Aorta (tissue), 5 donors: ENCODE measurements around the gene SCAMP3. TPM values are rescaled to one million over a fixed set of nuclear protein-coding genes. Genes with fewer than 3 reads are reported as not detected.
"Not testable (repeated sequence)": the region's sequence is repeated elsewhere in the genome, so short reads cannot be mapped to it uniquely, and the experiment has no call there.

Experiments
- ATAC-seq: fragments of 200-7000 bp; cut with Tn5 transposase; one replicate; pipeline ENCODE4 v1.9.1; 2022; ENCODE audit warnings: moderate library complexity; ENCODE audit not compliant: low FRiP score
- DNase-seq, 2 donors: peaks; one replicate each; pipeline ENCODE4 v3.0.0-alpha.2; 2020
- H3K27ac ChIP-seq, 2 donors: one replicate each; pipeline ENCODE4 v1.5.1; 2013; ENCODE audit warnings: low read length in 2 of 2, mild to moderate bottlenecking in 2 of 2, moderate library complexity in 2 of 2, control low read depth in 1 of 2, inconsistent platforms in 1 of 2, low read depth in 1 of 2
- H3K27me3 ChIP-seq, 2 donors: one replicate each; pipeline ENCODE4 v1.6.1; 2013; ENCODE audit warnings: control low read depth in 1 of 2, low read length in 1 of 2, mild to moderate bottlenecking in 1 of 2, moderate library complexity in 1 of 2; ENCODE audit not compliant: insufficient read depth in 2 of 2, control insufficient read depth in 1 of 2
- H3K36me3 ChIP-seq, 2 donors: one replicate each; pipeline ENCODE4 v1.6.1; 2013; ENCODE audit warnings: control low read depth in 1 of 2, low read length in 1 of 2, mild to moderate bottlenecking in 1 of 2; ENCODE audit not compliant: insufficient read depth in 2 of 2, control insufficient read depth in 1 of 2
- H3K4me1 ChIP-seq, 2 donors: one replicate each; pipeline ENCODE4 v1.6.1; 2013; ENCODE audit warnings: low read length in 2 of 2, control low read depth in 1 of 2, mild to moderate bottlenecking in 1 of 2, moderate library complexity in 1 of 2; ENCODE audit not compliant: insufficient read depth in 2 of 2, control insufficient read depth in 1 of 2
- H3K4me3 ChIP-seq, 2 donors: one replicate each; pipeline ENCODE4 v1.5.1; 2013; ENCODE audit warnings: low read length in 2 of 2, control low read depth in 1 of 2, mild to moderate bottlenecking in 1 of 2
- H3K9me3 ChIP-seq: one replicate; pipeline ENCODE4 v1.6.1; 2013; ENCODE audit warnings: mild to moderate bottlenecking, low read length; ENCODE audit not compliant: control insufficient read depth
- WGBS, 2 donors: extraction: QIAGEN DNeasy Blood & Tissue Kit; methylation state at CpG; one replicate each; pipeline ENCODE4 v1.1.7; 2013; 5-methylcytosine and 5-hydroxymethylcytosine counted together
- intact Hi-C, 2 donors: fragments of 100-400 bp; cut with DNase I; formaldehyde crosslinking; loops; one replicate each; pipeline versions ENCODE4 v1.14.2 to v1.15.0; 2022
- polyA plus RNA-seq, 2 donors: library from polyadenylated mRNA; stranded (reverse); fragments of 200-250 nt; gene quantifications; one replicate each; pipeline ENCODE4 v1.2.3, GENCODE V29; 2013
- total RNA-seq, 2 donors: library from RNA; stranded (reverse); fragmentation: NEBNext Ultra II Directional; extraction: Animal tissue kit (Norgen Biotek cat#: 25700); gene quantifications; one replicate each; pipeline ENCODE4 v1.2.1, GENCODE V29; 2021
- donor health status: healthy with polysubstance abuse.
- donor health status: Bipolar disorder and iron deficiency.
- donor health status: DM: no; HTN: no; CAD: no.
- donor health status: DM: no; HTN: no; CAD: no.
- donor health status: DM: yes; HTN: yes; CAD: no.

Gene SCAMP3
- total and polyA plus RNA-seq, 4 donors = 11.9 to 46.8 (median 38.3) TPM

DNA sequence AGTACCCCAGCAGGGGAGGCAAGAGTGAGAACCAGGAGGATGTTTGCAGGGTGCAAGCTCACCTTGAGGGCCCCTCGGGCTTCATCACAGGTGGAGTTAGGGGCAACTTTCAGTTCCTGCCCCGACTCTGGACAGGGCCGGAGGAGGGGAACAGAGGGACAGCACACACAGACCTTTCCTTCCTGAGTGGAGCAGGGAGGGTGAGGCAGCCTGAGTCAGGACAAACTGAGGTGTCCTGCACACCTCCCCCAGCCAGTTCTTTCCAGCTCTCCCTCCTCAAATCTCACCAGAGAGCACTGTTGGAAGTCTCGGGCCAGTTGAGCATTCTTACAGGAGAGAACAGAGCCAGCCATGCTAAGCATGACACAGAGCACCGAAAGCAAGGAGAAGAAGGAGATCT lies 8.4 kb downstream of the SCAMP3 start:
- no peak overlapping the region for H3K27ac ChIP-seq
- DNase-seq (no peak), ATAC-seq (no peak)
- H3K9me3 ChIP-seq = no peaks in the 10 kb centered on the region
- intact Hi-C loops = loop anchor here (5.0 to 10.0 kb wide), 3 partner anchors 69 to 391 kb away; partner anchors contain the start of gene RUSC1 (in 1 of the 2)
- no peaks in the 10 kb centered on the region for H3K4me1 ChIP-seq
- H3K36me3 ChIP-seq = peaks cover 0 to 2% of the 10 kb centered on the region in 2 donors
- no peak overlapping the region for H3K4me3 ChIP-seq
- WGBS, 2 donors = 42 to 46% methylated on average over 4 to 5 of the region's 5 CpGs
- H3K27me3 ChIP-seq = no peaks in the 10 kb centered on the region

DNA sequence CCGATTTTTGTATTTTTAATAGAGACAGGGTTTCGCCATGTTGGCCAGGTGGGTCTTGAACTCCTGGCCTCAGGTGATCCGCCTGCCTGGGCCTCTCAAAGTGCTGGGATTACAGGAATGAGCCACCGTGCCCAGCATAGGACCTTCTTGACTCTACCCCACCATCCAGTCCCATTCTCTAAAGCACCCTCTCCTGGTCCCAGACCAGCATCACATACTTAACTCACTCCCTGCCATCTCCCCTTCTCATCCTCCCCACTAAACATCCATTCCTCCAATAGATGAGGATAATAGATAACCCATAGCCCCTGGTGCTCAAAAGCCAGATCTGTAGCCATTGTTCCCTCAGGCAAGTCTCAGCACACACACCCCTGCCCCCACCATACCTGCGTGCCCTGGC lies 9.0 kb downstream of the SCAMP3 start:
- intact Hi-C loops = loop anchor here (5.0 to 10.0 kb wide), 3 partner anchors 69 to 392 kb away; partner anchors contain the start of gene RUSC1 (in 1 of the 2)
- H3K4me1 ChIP-seq = no peaks in the 10 kb centered on the region
- peaks cover 0 to 2% of the 10 kb centered on the region in 2 donors for H3K36me3 ChIP-seq
- WGBS, 2 donors = 75 to 78% methylated on average over 5 of the region's 5 CpGs
- no peak for ATAC-seq
- no peaks in the 10 kb centered on the region for H3K27me3 ChIP-seq
- H3K9me3 ChIP-seq = no peaks in the 10 kb centered on the region
- no peak overlapping the region for H3K4me3 ChIP-seq
- no peak overlapping the region for H3K27ac ChIP-seq
- DNase-seq = no peak

DNA sequence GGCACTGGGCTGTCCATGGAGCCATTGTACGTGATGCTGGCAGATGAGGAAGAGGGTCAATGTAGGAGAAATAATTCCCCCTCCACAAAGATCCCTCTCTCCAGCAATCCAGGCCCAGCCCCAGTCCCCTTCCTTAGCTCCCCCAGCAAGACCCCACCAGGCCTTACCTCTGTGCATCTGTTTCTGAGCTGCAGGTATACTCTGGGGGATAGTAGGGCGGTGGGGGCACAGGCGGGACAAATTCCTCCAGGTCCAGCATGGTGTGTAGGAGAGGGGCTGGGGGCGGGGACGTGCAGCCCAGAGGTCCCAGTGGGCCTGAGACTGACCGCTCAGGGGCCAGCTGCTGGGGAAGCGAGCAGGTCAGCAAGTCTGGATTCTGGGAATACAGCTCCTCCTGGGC lies 10.6 kb downstream of the SCAMP3 start:
- Histone ChIP-seq H3K27ac (no peak overlapping the region), H3K4me3 (no peak overlapping the region), H3K4me1 (no peaks in the 10 kb centered on the region), H3K36me3 (no peaks in the 10 kb centered on the region), H3K9me3 (no peaks in the 10 kb centered on the region), H3K27me3 (no peaks in the 10 kb centered on the region)
- 76 to 82% methylated on average over 7 of the region's 7 CpGs for WGBS, 2 donors
- ATAC-seq (no peak), DNase-seq (no peak)
- intact Hi-C loops = loop anchor here (2.0 to 10.0 kb wide), 4 partner anchors 71 to 393 kb away; partner anchors contain the start of gene RUSC1 (in 1 of the 2)

- intact Hi-C loops = loop anchor here (2.0 to 10.0 kb wide), 4 partner anchors 71 to 394 kb away; partner anchors contain the start of gene RUSC1 (in 1 of the 2)
- DNase-seq (peak; percentile 95 to 98), ATAC-seq (peak; percentile 91)
- WGBS, 2 donors = 14 to 15% methylated on average over 18 to 23 of the region's 23 CpGs
- Histone ChIP-seq H3K4me3 (no peak overlapping the region), H3K36me3 (no peaks in the 10 kb centered on the region), H3K27ac (no peak overlapping the region), H3K9me3 (no peaks in the 10 kb centered on the region), H3K4me1 (no peaks in the 10 kb centered on the region), H3K27me3 (no peaks in the 10 kb centered on the region)
Observed at GRCh38 chr1:155250633-155251449, 11.3 kb downstream of the SCAMP3 start.

- H3K4me1 ChIP-seq = no peaks in the 10 kb centered on the region
- 32% methylated on average over 19 to 28 of the region's 28 CpGs for WGBS, 2 donors
- intact Hi-C loops = loop anchor here (2.0 to 10.0 kb wide), 4 partner anchors 72 to 395 kb away; partner anchors contain the start of gene RUSC1 (in 1 of the 2)
- H3K36me3 ChIP-seq = no peaks in the 10 kb centered on the region
- H3K27ac ChIP-seq = no peak overlapping the region
- H3K9me3 ChIP-seq = no peaks in the 10 kb centered on the region
- ATAC-seq (no peak), DNase-seq (no peak)
- no peaks in the 10 kb centered on the region for H3K27me3 ChIP-seq
- H3K4me3 ChIP-seq = no peak overlapping the region
Observed at GRCh38 chr1:155250246-155250632, 11.9 kb downstream of the SCAMP3 start.

DNA sequence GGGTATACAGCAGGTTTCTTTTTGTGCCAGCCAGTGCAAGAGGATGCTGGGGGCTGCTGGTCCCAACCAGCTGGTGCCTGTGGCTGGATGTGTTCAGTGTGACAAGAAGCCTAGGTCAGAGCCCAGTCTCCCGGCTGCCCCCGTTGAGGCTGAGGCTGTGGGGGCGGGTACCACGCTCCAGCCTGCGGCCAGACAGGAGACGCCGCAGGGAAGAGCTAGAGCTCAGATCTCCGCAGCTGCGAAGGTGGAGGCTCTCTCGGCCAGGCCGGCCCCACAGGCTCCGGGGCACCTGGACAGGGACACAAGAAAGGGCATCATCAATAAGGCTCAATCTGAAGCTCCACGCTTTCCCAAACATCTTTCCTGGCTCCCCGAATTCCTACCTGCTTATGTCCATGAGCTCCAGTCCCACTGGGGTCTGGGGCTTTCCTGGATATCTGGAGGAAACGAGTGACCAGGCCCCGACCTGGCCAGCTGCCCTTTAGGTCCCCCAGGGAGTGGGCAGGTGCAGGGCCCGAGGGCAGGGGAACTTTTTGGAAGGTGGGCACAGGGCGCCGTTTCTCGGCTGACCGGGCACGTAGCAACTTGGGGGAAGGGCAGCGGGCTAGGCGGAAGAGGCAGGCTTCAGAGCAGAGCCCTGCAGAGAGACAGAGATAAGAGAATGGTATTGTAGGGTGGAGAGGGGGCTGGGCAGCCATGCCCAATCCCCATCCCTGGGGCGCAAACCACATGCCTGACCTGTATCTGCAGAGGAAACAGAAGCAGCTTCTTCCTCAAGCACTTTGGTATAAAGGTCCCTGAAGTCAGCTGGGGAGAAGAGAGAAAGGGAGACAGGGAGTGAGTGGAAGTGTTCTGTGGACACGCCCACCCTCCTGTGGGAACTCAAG lies 14.2 kb downstream of the SCAMP3 start:
- Histone ChIP-seq H3K36me3 (no peaks in the 10 kb centered on the region), H3K4me3 (no peak overlapping the region), H3K27ac (no peak overlapping the region), H3K27me3 (no peaks in the 10 kb centered on the region), H3K4me1 (no peaks in the 10 kb centered on the region), H3K9me3 (no peaks in the 10 kb centered on the region)
- WGBS, 2 donors = 91% methylated on average over 26 of the region's 26 CpGs
- intact Hi-C loops = no loop called here
- ATAC-seq (no peak), DNase-seq (no peak)

GRCh38 chr1:155246796-155247195 lies 15.4 kb downstream of the SCAMP3 start:
- H3K27ac ChIP-seq, intact Hi-C loops, H3K4me1 ChIP-seq, H3K4me3 ChIP-seq, H3K36me3 ChIP-seq, H3K9me3 ChIP-seq, ATAC-seq, DNase-seq, H3K27me3 ChIP-seq: not testable (repeated sequence)
- 94 to 96% methylated on average over 3 of the region's 3 CpGs for WGBS, 2 donors

DNA sequence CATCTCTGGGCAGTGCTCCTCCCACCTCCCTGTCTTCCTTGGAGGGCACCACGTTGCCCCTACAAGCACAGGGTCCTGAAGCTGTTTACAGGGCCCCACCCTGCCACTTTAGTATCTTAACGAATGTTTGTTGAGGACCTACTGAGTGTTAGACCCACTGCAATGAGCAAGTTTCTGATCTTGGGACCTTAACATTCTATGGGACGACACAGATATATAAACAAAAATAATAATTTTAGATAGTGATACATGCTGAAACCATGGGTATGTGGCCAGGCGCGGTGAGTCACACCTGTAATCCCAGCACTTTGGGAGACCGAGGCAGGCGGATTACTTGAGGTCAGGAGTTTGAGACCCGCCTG lies 17.0 kb downstream of the SCAMP3 start:
- WGBS, 2 donors = 57 to 58% methylated on average over 8 of the region's 8 CpGs
- H3K27ac ChIP-seq = peak overlapping the region in 1 of 2 donors; percentile 93
- H3K9me3 ChIP-seq = no peaks in the 10 kb centered on the region
- H3K27me3 ChIP-seq = no peaks in the 10 kb centered on the region
- no peaks in the 10 kb centered on the region for H3K4me1 ChIP-seq
- no peaks in the 10 kb centered on the region for H3K36me3 ChIP-seq
- ATAC-seq = no peak
- intact Hi-C loops = no loop called here
- no peak overlapping the region for H3K4me3 ChIP-seq
- no peak for DNase-seq
